GM18505 (cell line): ENCODE measurements around the gene MMP10.
"Not testable (repeated sequence)": the region's sequence is repeated elsewhere in the genome, so short reads cannot be mapped to it uniquely, and the experiment has no call there.

ENCODE experiments used
- ATAC-seq: cut with Tn5 transposase; IDR thresholded peaks from one replicate; pipeline ENCODE4 v1.9.1; 2021; ENCODE audit not compliant: unreplicated experiment
- POLR2A ChIP-seq: IDR thresholded peaks from 4 replicates; pipeline ENCODE4 v1.6.1; 2011; ENCODE audit warnings: borderline replicate concordance; ENCODE audit not compliant: insufficient read depth, insufficient read length; ENCODE audit errors: extremely low read depth

Gene MMP10

GRCh38 chr11:102770191-102770590 lies 10.2 kb downstream of the MMP10 start:
- ATAC-seq: no peak

GRCh38 chr11:102767800-102768199 lies 12.6 kb downstream of the MMP10 start:
- no peak for TF ChIP-seq POLR2A
- no peak for ATAC-seq

More at GRCh38 chr11:102770191-102770590, 10.2 kb downstream of the MMP10 start:
- TF ChIP-seq POLR2A: no peak

GRCh38 chr11:102763440-102763839 lies 17.0 kb downstream of the MMP10 start:
- no peak for TF ChIP-seq POLR2A

GRCh38 chr11:102762361-102762767 lies 18.1 kb downstream of the MMP10 start:
- no peak for TF ChIP-seq POLR2A
- ATAC-seq: no peak

More at GRCh38 chr11:102763440-102763839, 17.0 kb downstream of the MMP10 start:
- no peak for ATAC-seq

GRCh38 chr11:102761646-102762238 lies 18.7 kb downstream of the MMP10 start:
- TF ChIP-seq POLR2A: no peak
- ATAC-seq: no peak

- no peak for ATAC-seq
- TF ChIP-seq POLR2A: no peak
Measured at GRCh38 chr11:102760344-102761035, 19.9 kb downstream of the MMP10 start.

GRCh38 chr11:102757823-102758549 lies 22.4 kb downstream of the MMP10 start:
- ATAC-seq: no peak
- TF ChIP-seq POLR2A: no peak

- no peak for ATAC-seq
- TF ChIP-seq POLR2A: no peak
Measured at GRCh38 chr11:102753267-102753666, 27.2 kb downstream of the MMP10 start.

- TF ChIP-seq POLR2A: no peak
- no peak for ATAC-seq
Measured at GRCh38 chr11:102751673-102752072, 28.8 kb downstream of the MMP10 start.

- TF ChIP-seq POLR2A: no peak
- ATAC-seq: no peak
Measured at GRCh38 chr11:102749101-102749722, 31.2 kb downstream of the MMP10 start.

GRCh38 chr11:102746746-102747578 lies 33.5 kb downstream of the MMP10 start:
- not testable (repeated sequence) for ATAC-seq

GRCh38 chr11:102734650-102735049 lies 45.8 kb downstream of the MMP10 start:
- ATAC-seq: no peak
- TF ChIP-seq POLR2A: no peak
